B cell (primary cell): ENCODE results near the gene C1orf198.

Source experiments
- EZH2 ChIP-seq: IDR thresholded peaks from 2 replicates; pipeline ENCODE4 v1.6.1; 2012; ENCODE audit warnings: borderline replicate concordance, low read depth, mild to moderate bottlenecking, moderate library complexity, low read length; ENCODE audit not compliant: insufficient read depth, poor library complexity, severe bottlenecking
- TF ChIP-seq, protein P1 (sequence below): fragments of 200-600 bp; IDR thresholded peaks from one replicate; pipeline ENCODE4 v1.8.0; 2022; ENCODE audit warnings: antibody characterized with exemption, mild to moderate bottlenecking

DNA sequence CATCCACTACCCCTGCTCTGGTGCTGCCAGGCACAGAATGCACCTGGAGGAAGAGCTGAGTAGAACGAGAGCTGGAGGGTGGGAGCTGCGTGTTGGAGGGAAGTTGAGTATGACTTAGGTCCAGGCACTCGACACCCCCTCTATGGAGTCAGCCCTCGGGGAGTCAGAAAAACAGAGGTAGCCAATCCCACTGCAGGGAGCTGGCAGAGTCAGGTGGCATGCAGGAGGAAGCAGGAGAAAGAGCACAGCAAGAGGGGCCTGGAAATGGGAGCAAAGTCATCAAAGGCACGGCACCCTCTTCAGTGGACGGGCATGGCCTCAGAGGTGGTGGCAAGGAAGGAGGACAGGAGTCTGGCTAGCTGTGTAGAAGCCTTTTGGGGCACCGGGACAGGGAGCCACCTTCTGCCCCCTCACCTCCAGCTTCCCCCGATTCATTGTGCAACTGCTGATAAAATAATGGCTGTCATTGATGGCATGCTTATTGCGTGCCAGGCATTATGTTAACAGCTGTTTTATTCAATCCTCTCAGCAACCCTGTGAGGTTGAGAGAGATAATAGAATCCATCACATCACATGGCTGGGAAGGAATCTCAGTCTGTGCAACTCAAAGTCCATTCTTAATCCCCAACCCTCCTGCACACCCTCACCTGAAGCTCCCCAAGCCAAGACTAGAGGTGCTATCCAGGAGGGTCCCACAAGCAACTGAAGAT, 42.0 kb downstream of the C1orf198 start:
- TF ChIP-seq, protein P1, sequence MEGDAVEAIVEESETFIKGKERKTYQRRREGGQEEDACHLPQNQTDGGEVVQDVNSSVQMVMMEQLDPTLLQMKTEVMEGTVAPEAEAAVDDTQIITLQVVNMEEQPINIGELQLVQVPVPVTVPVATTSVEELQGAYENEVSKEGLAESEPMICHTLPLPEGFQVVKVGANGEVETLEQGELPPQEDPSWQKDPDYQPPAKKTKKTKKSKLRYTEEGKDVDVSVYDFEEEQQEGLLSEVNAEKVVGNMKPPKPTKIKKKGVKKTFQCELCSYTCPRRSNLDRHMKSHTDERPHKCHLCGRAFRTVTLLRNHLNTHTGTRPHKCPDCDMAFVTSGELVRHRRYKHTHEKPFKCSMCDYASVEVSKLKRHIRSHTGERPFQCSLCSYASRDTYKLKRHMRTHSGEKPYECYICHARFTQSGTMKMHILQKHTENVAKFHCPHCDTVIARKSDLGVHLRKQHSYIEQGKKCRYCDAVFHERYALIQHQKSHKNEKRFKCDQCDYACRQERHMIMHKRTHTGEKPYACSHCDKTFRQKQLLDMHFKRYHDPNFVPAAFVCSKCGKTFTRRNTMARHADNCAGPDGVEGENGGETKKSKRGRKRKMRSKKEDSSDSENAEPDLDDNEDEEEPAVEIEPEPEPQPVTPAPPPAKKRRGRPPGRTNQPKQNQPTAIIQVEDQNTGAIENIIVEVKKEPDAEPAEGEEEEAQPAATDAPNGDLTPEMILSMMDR: no peak
- no peak for TF ChIP-seq EZH2
